Measurements from ENCODE around the gene LRP6. TPM values are rescaled to one million over a fixed set of nuclear protein-coding genes. Genes with fewer than 3 reads are reported as not detected.
"Not testable (repeated sequence)": the region's sequence is repeated elsewhere in the genome, so short reads cannot be mapped to it uniquely, and the experiment has no call there.

LRP6 gene
- total RNA-seq, 1 donor from 2014 or later = 56.2 TPM

DNA sequence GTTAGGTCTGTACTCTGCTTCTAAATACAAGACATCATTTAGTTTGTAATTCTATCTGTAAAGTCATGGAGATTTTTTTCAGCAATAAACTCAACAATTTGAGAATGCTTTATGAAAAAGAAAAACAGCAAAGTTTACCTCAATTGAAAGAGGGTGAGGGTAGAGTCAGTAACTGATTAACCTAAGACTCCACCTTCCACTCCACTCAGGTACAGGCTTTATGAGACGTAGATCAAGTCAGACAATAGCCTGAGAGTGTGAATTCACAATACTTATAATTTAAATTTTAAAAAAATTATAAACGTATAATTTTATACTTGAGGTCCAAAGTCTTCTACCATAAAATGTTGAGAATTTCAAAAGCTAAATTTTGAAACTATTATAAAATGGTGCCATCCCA is 150.2 kb downstream of the LRP6 start:
- no peak for DNase-seq (ENCODE audit: low read depth, low spot score)
- H3K27ac Mint-ChIP-seq (ENCODE audit: unreplicated experiment) = no peak overlapping the region
- no peaks in the 10 kb centered on the region for H3K27me3 Mint-ChIP-seq (ENCODE audit: low read depth)
- TF ChIP-seq, protein P1, sequence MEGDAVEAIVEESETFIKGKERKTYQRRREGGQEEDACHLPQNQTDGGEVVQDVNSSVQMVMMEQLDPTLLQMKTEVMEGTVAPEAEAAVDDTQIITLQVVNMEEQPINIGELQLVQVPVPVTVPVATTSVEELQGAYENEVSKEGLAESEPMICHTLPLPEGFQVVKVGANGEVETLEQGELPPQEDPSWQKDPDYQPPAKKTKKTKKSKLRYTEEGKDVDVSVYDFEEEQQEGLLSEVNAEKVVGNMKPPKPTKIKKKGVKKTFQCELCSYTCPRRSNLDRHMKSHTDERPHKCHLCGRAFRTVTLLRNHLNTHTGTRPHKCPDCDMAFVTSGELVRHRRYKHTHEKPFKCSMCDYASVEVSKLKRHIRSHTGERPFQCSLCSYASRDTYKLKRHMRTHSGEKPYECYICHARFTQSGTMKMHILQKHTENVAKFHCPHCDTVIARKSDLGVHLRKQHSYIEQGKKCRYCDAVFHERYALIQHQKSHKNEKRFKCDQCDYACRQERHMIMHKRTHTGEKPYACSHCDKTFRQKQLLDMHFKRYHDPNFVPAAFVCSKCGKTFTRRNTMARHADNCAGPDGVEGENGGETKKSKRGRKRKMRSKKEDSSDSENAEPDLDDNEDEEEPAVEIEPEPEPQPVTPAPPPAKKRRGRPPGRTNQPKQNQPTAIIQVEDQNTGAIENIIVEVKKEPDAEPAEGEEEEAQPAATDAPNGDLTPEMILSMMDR (conservative IDR thresholded peaks at IDR 0.05) = no peak
- peaks cover 6% of the 10 kb centered on the region for H3K4me1 Mint-ChIP-seq
- H3K9me3 Mint-ChIP-seq = no peaks in the 10 kb centered on the region
- no peak overlapping the region for H3K4me3 Mint-ChIP-seq
- H3K36me3 Mint-ChIP-seq (ENCODE audit: low read depth) = peaks cover 25% of the 10 kb centered on the region

- Mint-ChIP-seq H3K9me3 (no peaks in the 10 kb centered on the region), H3K4me1 (peaks cover 6% of the 10 kb centered on the region), H3K27me3 (ENCODE audit: low read depth) (no peaks in the 10 kb centered on the region), H3K27ac (ENCODE audit: unreplicated experiment) (peak overlapping the region; percentile 71), H3K4me3 (no peak overlapping the region), H3K36me3 (ENCODE audit: low read depth) (peaks cover 30% of the 10 kb centered on the region)
- no peak for DNase-seq (ENCODE audit: low read depth, low spot score)
- TF ChIP-seq, protein P1 (conservative IDR thresholded peaks at IDR 0.05) = no peak
Measured at GRCh38 chr12:12115514-12115913, 151.3 kb downstream of the LRP6 start.

GRCh38 chr12:12110923-12111555 is 155.8 kb downstream of the LRP6 start:
- Mint-ChIP-seq H3K36me3 (ENCODE audit: low read depth) (peaks cover 48% of the 10 kb centered on the region), H3K4me1 (peaks cover 13% of the 10 kb centered on the region)
- H3K27me3 Mint-ChIP-seq (ENCODE audit: low read depth); H3K27ac Mint-ChIP-seq (ENCODE audit: unreplicated experiment); DNase-seq (ENCODE audit: low read depth, low spot score); H3K9me3 Mint-ChIP-seq; H3K4me3 Mint-ChIP-seq: not testable (repeated sequence)

GRCh38 chr12:12108441-12109058 is 158.3 kb downstream of the LRP6 start:
- H3K36me3 Mint-ChIP-seq (ENCODE audit: low read depth) = peaks cover 49% of the 10 kb centered on the region
- TF ChIP-seq, protein P1 (conservative IDR thresholded peaks at IDR 0.05) = no peak
- H3K4me3 Mint-ChIP-seq = no peak overlapping the region
- DNase-seq (ENCODE audit: low read depth, low spot score) = no peak
- no peak overlapping the region for H3K27ac Mint-ChIP-seq (ENCODE audit: unreplicated experiment)
- peaks cover 12% of the 10 kb centered on the region for H3K9me3 Mint-ChIP-seq
- no peaks in the 10 kb centered on the region for H3K27me3 Mint-ChIP-seq (ENCODE audit: low read depth)
- H3K4me1 Mint-ChIP-seq = peaks cover 13% of the 10 kb centered on the region

GRCh38 chr12:12107678-12108077 is 159.2 kb downstream of the LRP6 start:
- no peaks in the 10 kb centered on the region for H3K27me3 Mint-ChIP-seq (ENCODE audit: low read depth)

GRCh38 chr12:12099102-12099501 is 167.7 kb downstream of the LRP6 start:
- Mint-ChIP-seq H3K4me3 (no peak overlapping the region), H3K36me3 (ENCODE audit: low read depth) (peaks cover 46% of the 10 kb centered on the region), H3K27ac (ENCODE audit: unreplicated experiment) (no peak overlapping the region), H3K9me3 (no peaks in the 10 kb centered on the region), H3K4me1 (no peaks in the 10 kb centered on the region), H3K27me3 (ENCODE audit: low read depth) (no peaks in the 10 kb centered on the region)
- DNase-seq (ENCODE audit: low read depth, low spot score) = no peak
- TF ChIP-seq, protein P1 (conservative IDR thresholded peaks at IDR 0.05) = no peak

More at GRCh38 chr12:12107678-12108077, 159.2 kb downstream of the LRP6 start:
- Mint-ChIP-seq H3K27ac (ENCODE audit: unreplicated experiment) (no peak overlapping the region), H3K4me1 (peaks cover 13% of the 10 kb centered on the region), H3K9me3 (peaks cover 12% of the 10 kb centered on the region), H3K36me3 (ENCODE audit: low read depth) (peaks cover 47% of the 10 kb centered on the region), H3K4me3 (no peak overlapping the region)
- DNase-seq (ENCODE audit: low read depth, low spot score) = no peak
- TF ChIP-seq, protein P1 (conservative IDR thresholded peaks at IDR 0.05) = no peak
